Transverse colon (tissue), 4 donors: ENCODE data around the gene CUTC. TPM values are rescaled to one million over a fixed set of nuclear protein-coding genes. Genes with fewer than 3 reads are reported as not detected.

ENCODE experiments used
- DNase-seq: peaks from one replicate; pipeline ENCODE4 v3.0.0-alpha.2; 2019
- H3K27ac ChIP-seq, 4 donors: fragments of 200-600 bp; sonication (generic); 2 replicates each; pipeline ENCODE4 v1.5.1; 2016 to 2018; ENCODE audit warnings: inconsistent platforms in 4 of 4
- H3K27me3 ChIP-seq: fragments of 200-600 bp; sonication (generic); 2 replicates; pipeline ENCODE4 v1.5.1; 2017; ENCODE audit warnings: inconsistent platforms
- H3K36me3 ChIP-seq, 4 donors: fragments of 200-600 bp; sonication (generic); 2 replicates each; pipeline ENCODE4 v1.5.1; 2017 to 2019; ENCODE audit warnings: inconsistent platforms in 4 of 4
- H3K4me1 ChIP-seq, 4 donors: fragments of 200-600 bp; sonication (generic); 2 replicates each; pipeline ENCODE4 v1.5.1; 2017 to 2020; ENCODE audit warnings: inconsistent platforms in 4 of 4
- H3K4me3 ChIP-seq, 4 donors: fragments of 200-600 bp; sonication (generic); 1 replicate in 1 of 4; 2 replicates in 3 of 4; pipeline versions ENCODE4 v1.5.1 to v1.6.1; 2017 to 2019; ENCODE audit warnings: inconsistent platforms in 4 of 4
- H3K9me3 ChIP-seq, 2 donors: fragments of 200-600 bp; sonication (generic); 2 replicates each; pipeline ENCODE4 v1.5.1; 2017 to 2019; ENCODE audit warnings: inconsistent platforms in 2 of 2
- CTCF ChIP-seq, 5 experiments: fragments of 200-600 bp in 3 of 5; fragments of 450-650 bp in 2 of 5; sonication (generic) in 3 of 5; IDR thresholded peaks; 1 replicate in 2 of 5; 2 replicates in 3 of 5; pipeline ENCODE4 v1.5.1; 2016 to 2017; ENCODE audit warnings: antibody characterized with exemption in 5 of 5, inconsistent platforms in 3 of 5, mild to moderate bottlenecking in 2 of 5, moderate library complexity in 1 of 5
- EP300 ChIP-seq: sonication (generic); formaldehyde crosslinking; IDR thresholded peaks from one replicate; pipeline ENCODE4 v1.6.1; 2017; ENCODE audit warnings: antibody characterized with exemption, low read depth
- POLR2A ChIP-seq: fragments of 450-650 bp; IDR thresholded peaks from one replicate; pipeline ENCODE4 v1.6.1; 2016; ENCODE audit warnings: antibody characterized with exemption, mild to moderate bottlenecking, moderate library complexity
- POLR2AphosphoS5 ChIP-seq, 3 donors: sonication (generic); formaldehyde crosslinking; IDR thresholded peaks; one replicate each; pipeline ENCODE4 v1.6.1; 2016; ENCODE audit warnings: antibody characterized with exemption in 3 of 3
- WGBS, 2 donors: methylation state at CpG; one replicate each; pipeline ENCODE4 v1.1.5; 2018; ENCODE audit warnings: low coverage in 1 of 2; 5-methylcytosine and 5-hydroxymethylcytosine counted together
- in situ Hi-C, 4 donors: fragments of 200-750 bp; cut with MboI; loops; one replicate each; pipeline versions ENCODE4 v1.15.0 to v1.15.1; 2017; ENCODE audit warnings: low sequenced_read_pairs in 3 of 4, low pct_ligation_motif_present in 1 of 4, low pct_unique_long_range_greater_than_20kb in 1 of 4
- intact Hi-C: fragments of 100-400 bp; cut with DNase I; formaldehyde crosslinking; loops from one replicate; pipeline ENCODE4 v1.15.1; 2023; ENCODE audit warnings: low total_unique reads
- total RNA-seq, 4 donors: library from RNA; depleted of rRNA; stranded (reverse); fragments of >200 nt; gene quantifications; one replicate each; pipeline ENCODE4 v1.1.0, GENCODE V29; 2016

Gene CUTC
- total RNA-seq, 4 donors from 2014 or later: 6.7 to 27.9 (median 18.5) TPM

GRCh38 chr10:99804471-99804870 lies 72.4 kb downstream of the CUTC start:
- Histone ChIP-seq H3K4me1 (peaks cover 0 to 5% (median under 1%) of the 10 kb centered on the region in 4 donors), H3K27ac (no peak overlapping the region), H3K4me3 (no peak overlapping the region), H3K9me3 (no peaks in the 10 kb centered on the region), H3K27me3 (no peaks in the 10 kb centered on the region), H3K36me3 (no peaks in the 10 kb centered on the region)
- intact Hi-C loops: no loop called here
- WGBS, 2 donors: 85% methylated on average over 3 of the region's 3 CpGs; no CpG with 5 or more reads in 1 of the 2 donors
- no peak for DNase-seq
- TF ChIP-seq POLR2A (no peak), POLR2AphosphoS5 (IDR thresholded peaks at IDR 0.05) (no peak), CTCF (IDR thresholded peaks at IDR 0.05) (no peak), EP300 (no peak)
- in situ Hi-C loops: no loop called here

GRCh38 chr10:99805190-99805589 lies 73.2 kb downstream of the CUTC start:
- in situ Hi-C loops: no loop called here
- no peaks in the 10 kb centered on the region for H3K36me3 ChIP-seq

More at GRCh38 chr10:99805190-99805589, 73.2 kb downstream of the CUTC start:
- no peak overlapping the region for H3K4me3 ChIP-seq
- intact Hi-C loops: no loop called here
- no peaks in the 10 kb centered on the region for H3K27me3 ChIP-seq
- TF ChIP-seq POLR2A (no peak), POLR2AphosphoS5 (IDR thresholded peaks at IDR 0.05) (no peak), EP300 (no peak), CTCF (IDR thresholded peaks at IDR 0.05) (no peak)
- H3K27ac ChIP-seq: no peak overlapping the region
- 85 to 93% methylated on average over 5 of the region's 5 CpGs for WGBS, 2 donors
- no peak for DNase-seq
- H3K9me3 ChIP-seq: no peaks in the 10 kb centered on the region
- H3K4me1 ChIP-seq: peaks cover 0 to 8% (median 1%) of the 10 kb centered on the region in 4 donors

Other genes starting within 250 kb of the CUTC start
- 10 to 100 TPM in 2 of 4 donors, 1 to 10 TPM in 2; 7.0 to 11.1 (median 9.7) TPM for gene NKX2-3, start 199.3 kb upstream of the CUTC start, total RNA-seq
- gene SLC25A28, start 111.8 kb upstream of the CUTC start, total RNA-seq: 10 to 100 TPM; 22.1 to 36.2 (median 30.1) TPM
- 10 to 100 TPM in 1 of 4 donors, 1 to 10 TPM in 3; 4.9 to 17.3 (median 8.0) TPM for gene ENTPD7, start 72.7 kb upstream of the CUTC start, total RNA-seq
- gene COX15, start 107 bp upstream of the CUTC start, total RNA-seq: 10 to 100 TPM in 3 of 4 donors, 1 to 10 TPM in 1; 8.0 to 39.0 (median 31.1) TPM
- gene ABCC2, start 50.4 kb downstream of the CUTC start, total RNA-seq: 1 to 10 TPM in 3 of 4 donors, under 1 TPM in 1; 0.75 to 2.7 (median 1.5) TPM